ENCODE results near the gene TUBB2B.
"Not testable (repeated sequence)": the region's sequence is repeated elsewhere in the genome, so short reads cannot be mapped to it uniquely, and the experiment has no call there.

TUBB2B gene

DNA sequence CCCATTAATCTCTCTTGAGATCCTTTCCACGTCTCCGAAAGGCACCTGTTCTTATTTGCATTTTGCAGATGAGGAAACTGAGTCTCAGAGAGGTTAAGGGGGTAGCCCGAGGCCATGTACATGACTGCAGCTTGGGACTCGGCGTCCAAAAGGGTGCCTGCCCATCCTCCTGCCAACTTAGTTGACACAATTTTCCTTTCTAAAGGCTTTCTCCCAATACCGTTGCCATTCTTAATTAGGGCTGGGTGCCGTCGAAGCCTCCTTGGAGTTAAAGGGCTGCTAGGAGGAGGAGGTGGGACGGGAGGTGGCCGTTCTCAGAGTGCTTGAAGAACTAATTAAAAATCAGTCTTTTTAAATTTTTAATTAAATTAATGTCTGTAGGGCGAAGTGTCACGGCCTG lies 30.7 kb upstream of the TUBB2B start:
- DNase-seq = no peak

DNA sequence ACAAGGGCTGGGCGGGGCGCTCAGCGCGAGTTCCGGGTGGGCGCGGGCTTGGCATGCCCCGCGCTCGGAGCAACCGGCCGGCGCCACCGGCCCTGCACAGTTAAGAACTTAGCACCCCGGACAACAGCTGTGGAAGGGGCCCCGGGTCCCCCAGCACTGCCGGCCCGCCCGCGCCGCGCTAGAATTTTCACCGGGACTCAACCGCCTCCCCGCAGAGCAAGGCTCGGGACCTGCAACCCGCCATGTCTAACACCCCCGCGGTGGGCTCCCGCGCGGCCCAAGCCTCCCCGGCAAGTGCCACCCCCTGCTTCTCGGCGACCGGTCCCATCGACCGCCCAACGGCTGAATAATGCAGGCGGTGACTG lies 26.1 kb upstream of the TUBB2B start:
- no peak for DNase-seq

GRCh38 chr6:3252861-3253596 lies 25.6 kb upstream of the TUBB2B start:
- DNase-seq = no peak

- no peak for DNase-seq
Observed at GRCh38 chr6:3252369-3252768, 24.9 kb upstream of the TUBB2B start.

DNA sequence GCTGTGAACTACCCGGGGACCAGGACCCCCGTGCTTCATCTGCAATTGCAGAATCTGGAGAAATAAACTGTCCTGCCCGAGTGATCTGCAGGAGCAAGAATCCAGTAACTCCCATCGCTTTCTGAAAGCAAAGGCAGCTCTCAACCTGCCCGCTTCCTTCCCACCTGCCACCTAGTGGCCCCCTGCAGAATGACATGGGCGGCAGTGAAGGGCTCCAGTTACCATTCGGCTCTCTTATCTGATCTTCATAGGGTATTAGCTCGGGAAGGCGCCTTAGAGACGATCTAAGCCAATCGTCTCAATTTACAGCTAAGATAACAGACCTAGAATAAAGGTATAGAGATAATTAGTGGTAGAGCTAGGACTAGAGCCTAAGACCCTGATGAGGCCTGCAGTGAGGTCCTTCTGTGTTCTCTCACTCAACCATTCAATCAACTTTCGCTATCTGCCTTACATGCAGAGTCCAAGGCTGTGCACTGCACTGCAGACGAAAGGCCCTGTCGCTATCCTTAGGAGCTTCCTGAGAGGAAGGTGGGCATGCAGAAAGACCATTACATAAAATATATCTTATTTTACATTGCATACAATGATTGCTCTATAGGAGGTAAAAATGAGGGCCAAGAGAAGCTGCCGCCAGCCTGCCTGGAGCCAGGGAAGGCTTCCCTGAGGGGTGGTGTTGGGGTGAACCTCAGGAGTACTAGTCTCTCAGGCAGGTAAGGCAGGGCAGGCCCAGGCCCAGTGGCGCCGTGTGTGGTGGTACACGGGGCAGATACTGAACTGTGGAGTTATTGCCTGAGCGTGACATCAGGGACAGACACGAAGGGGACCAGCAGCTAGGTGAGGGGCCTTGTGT lies 24.2 kb upstream of the TUBB2B start:
- peak; percentile 68 for DNase-seq

- no peak for DNase-seq
Observed at GRCh38 chr6:3250231-3250675, 22.8 kb upstream of the TUBB2B start.

DNA sequence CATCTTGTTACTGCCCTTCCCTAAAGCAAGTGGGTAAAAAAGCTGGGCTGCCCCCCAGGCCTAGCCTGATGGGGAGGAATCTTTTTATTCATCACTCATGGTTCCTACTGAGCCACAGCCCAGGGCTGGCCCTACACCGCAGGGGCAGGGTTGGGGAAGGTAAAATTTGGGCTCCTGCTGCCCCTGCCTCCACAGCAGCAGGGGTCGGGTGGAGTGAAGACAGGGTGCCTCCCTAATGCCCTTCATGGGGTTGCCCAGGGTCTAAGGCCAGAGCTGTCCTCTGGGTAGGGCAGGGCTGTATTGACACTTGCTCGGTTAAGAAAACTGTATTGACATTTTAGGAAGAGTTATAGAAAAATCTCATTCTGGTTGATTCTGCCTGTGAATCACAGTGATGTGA lies 22.4 kb upstream of the TUBB2B start:
- no peak for DNase-seq

DNA sequence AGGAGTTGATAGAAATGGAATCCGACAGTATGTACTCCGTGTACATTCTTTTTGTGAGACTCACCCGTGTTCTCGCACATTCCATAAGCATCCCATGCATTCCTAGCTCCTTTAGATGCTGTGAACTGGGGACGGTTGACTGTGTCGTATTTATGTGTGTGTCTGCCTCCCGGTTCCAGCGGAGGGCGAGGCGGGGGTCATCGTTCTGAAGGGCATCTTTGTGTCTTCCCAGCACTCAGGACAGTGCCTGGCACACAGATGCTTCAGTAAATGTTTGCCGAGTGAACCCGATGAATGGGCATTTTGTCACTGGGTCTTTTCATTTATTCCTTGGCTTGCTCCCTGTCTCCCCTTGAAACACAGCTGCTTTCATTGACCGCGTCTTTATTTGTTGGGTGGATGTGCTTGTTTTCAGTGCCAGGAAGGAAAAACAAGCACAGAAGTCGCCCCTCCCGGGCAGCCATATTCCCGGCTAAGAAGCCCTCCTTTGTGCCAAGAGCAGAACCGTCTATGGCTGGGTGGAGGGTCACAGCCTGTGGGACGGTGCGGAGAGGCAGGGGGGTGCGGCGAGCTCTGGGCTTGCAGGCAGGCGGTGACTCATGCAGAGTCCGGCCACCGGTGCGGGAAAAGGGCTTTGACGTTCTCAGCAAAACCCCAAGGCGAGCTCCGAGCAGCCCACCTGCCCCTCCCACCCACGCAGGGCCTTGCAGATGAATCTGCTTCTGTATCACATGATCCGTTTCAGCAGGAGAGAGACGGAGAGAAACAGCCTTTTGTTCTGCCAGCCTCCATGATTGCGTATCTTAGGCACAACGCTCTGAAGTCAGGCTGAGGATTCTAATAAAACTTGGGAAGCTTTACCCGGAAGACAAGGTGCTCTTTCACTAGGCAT lies 20.0 kb upstream of the TUBB2B start:
- DNase-seq = no peak

- no peak for DNase-seq
Observed at GRCh38 chr6:3245216-3245615, 17.8 kb upstream of the TUBB2B start.

- DNase-seq = not testable (repeated sequence)
Observed at GRCh38 chr6:3244832-3245161, 17.3 kb upstream of the TUBB2B start.

GRCh38 chr6:3244003-3244831 lies 16.8 kb upstream of the TUBB2B start:
- no peak for DNase-seq

DNA sequence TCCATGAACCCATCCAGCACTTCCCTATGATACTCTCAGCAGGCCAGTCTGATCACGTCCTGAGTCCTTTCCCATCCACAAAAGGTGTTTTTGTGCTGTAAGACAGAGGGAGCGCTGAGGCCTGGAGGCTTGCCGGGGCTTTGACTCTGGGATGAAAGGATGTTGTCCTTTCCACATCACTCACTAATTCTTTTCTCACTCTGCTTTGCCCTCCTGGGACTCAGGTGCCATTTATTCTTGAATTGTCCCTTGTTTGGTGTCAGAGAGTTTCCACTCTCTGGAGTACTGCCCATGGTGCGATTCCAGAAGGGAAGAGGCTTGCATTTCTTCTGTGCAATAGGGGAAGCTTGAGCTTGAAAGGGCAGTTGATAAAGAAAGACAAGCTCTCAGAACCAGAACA lies 15.3 kb upstream of the TUBB2B start:
- DNase-seq = no peak

DNA sequence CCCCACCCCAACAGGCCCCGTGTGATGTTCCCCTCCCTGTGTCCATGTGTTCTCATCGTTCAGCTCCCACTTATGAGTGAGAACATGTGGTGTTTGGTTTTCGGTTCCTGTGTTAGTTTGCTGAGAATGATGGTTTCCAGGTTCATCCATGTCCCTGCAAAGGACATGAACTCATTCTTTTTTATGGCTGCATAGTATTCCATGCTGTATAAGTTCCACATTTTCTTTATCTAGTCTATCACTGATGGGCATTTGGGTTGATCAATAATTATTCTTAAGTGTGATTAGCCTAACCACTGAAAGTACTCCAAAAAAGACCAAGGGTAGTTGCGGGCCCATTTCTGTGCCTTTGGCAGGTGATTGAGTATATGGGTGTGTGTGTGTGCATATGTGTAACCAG lies 14.3 kb upstream of the TUBB2B start:
- DNase-seq = not testable (repeated sequence)

DNA sequence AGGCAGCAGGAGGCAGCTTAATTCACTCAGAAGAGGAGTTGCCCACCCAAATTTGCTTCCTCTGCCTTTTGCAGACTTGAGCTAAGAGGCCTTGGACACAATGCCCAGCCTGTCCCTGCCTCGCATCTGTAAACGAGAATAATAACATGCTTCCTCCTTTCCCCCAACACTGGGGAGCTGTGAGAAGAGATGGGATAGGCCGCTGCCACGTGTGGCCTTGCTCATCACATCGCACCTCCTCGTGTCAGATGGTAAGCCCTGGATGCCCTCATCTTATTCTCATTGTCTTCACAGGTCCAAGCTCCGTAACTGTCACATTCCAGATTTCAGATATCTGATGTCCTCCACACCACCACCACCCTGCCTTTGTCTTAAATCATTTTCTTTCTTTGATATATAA lies 13.1 kb upstream of the TUBB2B start:
- no peak for DNase-seq

DNA sequence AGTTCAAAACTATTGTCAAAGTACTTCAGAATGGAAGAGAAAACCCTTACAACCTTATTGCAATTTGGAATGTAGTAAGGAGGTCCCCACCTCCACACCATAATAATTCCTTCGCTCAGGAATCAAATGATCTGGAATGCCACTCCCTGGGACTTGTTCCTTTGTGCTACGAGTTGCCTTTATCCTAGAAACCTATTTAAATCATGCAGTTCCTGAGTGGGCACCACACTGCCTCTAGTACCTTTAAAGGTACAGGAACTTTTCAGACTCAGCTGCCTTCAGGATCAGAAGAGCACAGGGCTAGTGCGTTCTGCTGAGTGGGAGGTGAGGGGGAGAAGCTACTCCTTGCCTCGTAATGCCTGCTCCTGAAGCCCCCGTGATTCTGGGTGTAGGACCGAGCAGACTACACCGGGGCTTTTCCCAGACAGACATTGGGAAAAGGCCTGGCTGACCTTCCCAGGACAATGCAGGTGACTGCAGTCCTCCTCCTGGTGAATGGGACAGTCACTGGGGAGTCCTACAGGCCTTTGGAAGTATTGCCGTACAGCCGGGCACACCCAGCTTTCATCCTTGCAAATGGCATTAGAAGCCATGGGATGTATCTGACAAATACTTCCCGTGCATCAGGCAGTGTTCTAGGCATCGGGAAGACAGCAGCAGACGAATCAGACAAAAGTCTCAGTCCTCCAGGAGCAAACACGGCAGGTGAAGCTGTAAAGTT lies 11.8 kb upstream of the TUBB2B start:
- no peak for DNase-seq

- no peak for DNase-seq
Observed at GRCh38 chr6:3237761-3238662, 10.6 kb upstream of the TUBB2B start.

DNA sequence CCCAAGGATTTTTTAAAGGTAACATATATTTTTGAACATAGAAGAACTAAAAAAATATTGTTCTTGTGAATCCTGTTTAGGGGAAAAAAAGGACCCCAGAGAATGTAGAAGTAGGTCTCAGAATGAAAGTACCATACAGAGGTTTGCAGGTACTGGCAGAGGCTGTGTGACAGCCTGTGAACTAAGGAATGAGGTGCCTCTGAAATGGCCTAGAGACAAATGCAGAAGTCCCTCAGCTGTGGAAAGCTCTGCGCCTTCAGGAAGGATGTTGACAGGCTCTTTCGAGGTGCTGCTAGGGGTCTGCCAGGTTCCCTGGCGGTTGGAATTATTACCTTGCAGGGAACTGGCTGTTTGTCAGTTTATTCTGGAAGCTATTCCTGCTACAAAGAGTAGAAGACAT lies 8.6 kb upstream of the TUBB2B start:
- no peak for DNase-seq

DNA sequence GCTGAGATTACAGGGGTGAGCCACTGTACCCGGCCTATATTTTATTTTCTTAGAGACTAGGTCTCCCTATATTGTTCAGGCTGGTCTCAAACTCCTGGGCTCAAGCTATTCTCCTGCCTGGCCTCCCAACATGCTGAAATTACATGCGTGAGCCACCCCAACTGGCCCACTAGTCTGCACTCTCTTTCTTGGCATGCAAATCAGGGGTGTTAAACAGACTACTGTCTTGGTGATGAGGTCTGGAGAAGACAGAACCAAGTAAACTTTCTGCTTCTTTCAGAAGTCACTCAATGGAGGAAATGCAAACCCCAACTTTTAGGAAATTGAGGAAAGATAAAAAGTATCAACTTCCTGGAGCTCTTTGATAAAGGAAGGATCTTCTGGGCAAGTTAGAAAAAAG lies 8.0 kb upstream of the TUBB2B start:
- DNase-seq = no peak

GRCh38 chr6:3233904-3234303 lies 6.5 kb upstream of the TUBB2B start:
- no peak for DNase-seq

GRCh38 chr6:3233321-3233720 lies 5.9 kb upstream of the TUBB2B start:
- DNase-seq = no peak
